HepG2 (cell line): Measurements from ENCODE around the gene PCGF3. TPM values are rescaled to one million over a fixed set of nuclear protein-coding genes. Genes with fewer than 3 reads are reported as not detected.

Experiments
- CAMTA2 ChIP-seq: sonication (generic); formaldehyde crosslinking; IDR thresholded peaks from 2 replicates; pipeline ENCODE4 v1.4.0; 2020; ENCODE audit warnings: mild to moderate bottlenecking, missing genetic modification reagents, borderline replicate concordance
- CTCF ChIP-seq: sonication (generic); formaldehyde crosslinking; IDR thresholded peaks from 2 replicates; pipeline ENCODE4 v1.5.0; 2020; ENCODE audit warnings: mild to moderate bottlenecking, missing genetic modification reagents, moderate library complexity
- FOXK1 ChIP-seq: sonication (generic); formaldehyde crosslinking; IDR thresholded peaks from 2 replicates; pipeline ENCODE4 v1.4.0; 2020; ENCODE audit warnings: low read depth, missing genetic modification reagents, borderline replicate concordance
- HNRNPK ChIP-seq: fragments of 200-400 bp; formaldehyde crosslinking; IDR thresholded peaks from 2 replicates; pipeline ENCODE4 v1.6.1; 2018; ENCODE audit warnings: low read length, low read depth, moderate library complexity, mild to moderate bottlenecking; ENCODE audit not compliant: poor library complexity, severe bottlenecking
- HNRNPLL ChIP-seq: fragments of 200-400 bp; formaldehyde crosslinking; IDR thresholded peaks from 2 replicates; pipeline ENCODE4 v1.6.1; 2017; ENCODE audit warnings: mild to moderate bottlenecking, low read depth, low read length; ENCODE audit not compliant: poor library complexity, severe bottlenecking
- IRF2 ChIP-seq: IDR thresholded peaks from 2 replicates; pipeline ENCODE4 v1.6.1; 2018; ENCODE audit warnings: missing genetic modification reagents, missing compliant biosample characterization
- KMT2B ChIP-seq: IDR thresholded peaks from 2 replicates; pipeline ENCODE4 v1.6.1; 2016; ENCODE audit warnings: missing genetic modification reagents, missing compliant biosample characterization
- MBD4 ChIP-seq: IDR thresholded peaks from 2 replicates; pipeline ENCODE4 v1.6.1; 2012; ENCODE audit warnings: low read length, inconsistent platforms, borderline replicate concordance
- MED1 ChIP-seq: sonication (generic); formaldehyde crosslinking; IDR thresholded peaks from 2 replicates; pipeline ENCODE4 v1.4.0; 2020; ENCODE audit warnings: missing genetic modification reagents
- MIER3 ChIP-seq: IDR thresholded peaks from 2 replicates; pipeline ENCODE4 v1.6.1; 2016; ENCODE audit warnings: missing compliant biosample characterization, borderline replicate concordance
- MXD1 ChIP-seq: sonication (generic); formaldehyde crosslinking; IDR thresholded peaks from 2 replicates; pipeline ENCODE4 v1.4.0; 2020; ENCODE audit warnings: mild to moderate bottlenecking, missing genetic modification reagents
- RXRA ChIP-seq: sonication (generic); formaldehyde crosslinking; IDR thresholded peaks from 2 replicates; pipeline ENCODE4 v1.5.1; 2020; ENCODE audit warnings: missing genetic modification reagents
- SMAD3 ChIP-seq: sonication (generic); formaldehyde crosslinking; IDR thresholded peaks from 2 replicates; pipeline ENCODE4 v1.4.0; 2020; ENCODE audit warnings: missing genetic modification reagents
- TEAD3 ChIP-seq: optimal IDR thresholded peaks from 2 replicates; pipeline ENCODE3; 2016; ENCODE audit warnings: borderline replicate concordance
- ZBTB26 ChIP-seq: IDR thresholded peaks from 2 replicates; pipeline ENCODE4 v1.6.1; 2016; ENCODE audit warnings: missing compliant biosample characterization, missing genetic modification reagents, borderline replicate concordance
- ZFP37 ChIP-seq: sonication (generic); formaldehyde crosslinking; IDR thresholded peaks from 2 replicates; pipeline ENCODE4 v1.4.0; 2020; ENCODE audit warnings: missing genetic modification reagents, borderline replicate concordance
- ZNF232 ChIP-seq: sonication (generic); formaldehyde crosslinking; IDR thresholded peaks from 2 replicates; pipeline ENCODE4 v1.4.0; 2020; ENCODE audit warnings: missing genetic modification reagents, borderline replicate concordance
- ZNF280B ChIP-seq: sonication (generic); formaldehyde crosslinking; IDR thresholded peaks from 2 replicates; pipeline ENCODE4 v1.5.0; 2020; ENCODE audit warnings: missing genetic modification reagents, mild to moderate bottlenecking, borderline replicate concordance
- ZNF687 ChIP-seq: sonication (generic); formaldehyde crosslinking; IDR thresholded peaks from 2 replicates; pipeline ENCODE4 v1.5.1; 2020; ENCODE audit warnings: mild to moderate bottlenecking, missing genetic modification reagents, moderate library complexity
- ZNF746 ChIP-seq: sonication (generic); formaldehyde crosslinking; IDR thresholded peaks from 2 replicates; pipeline ENCODE4 v1.8.0; 2022; ENCODE audit warnings: mild to moderate bottlenecking, missing genetic modification reagents
- ZNF83 ChIP-seq: sonication (generic); formaldehyde crosslinking; IDR thresholded peaks from 2 replicates; pipeline ENCODE4 v1.4.0; 2020; ENCODE audit warnings: missing genetic modification reagents, mild to moderate bottlenecking, borderline replicate concordance
- polyA plus RNA-seq, 8 experiments: library from polyadenylated mRNA; depleted of rRNA in 3 of 8; stranded (reverse) in 7 of 8; unstranded in 1 of 8; fragments of >200 nt; fragmentation: Illumina TruSeq in 4 of 8; extraction: Trizol in 4 of 8; gene quantifications; 2 replicates each; pipeline versions ENCODE4 v1.2.1 to v1.2.3, GENCODE V29; 2011 to 2016; ENCODE audit warnings: low read depth in 4 of 8, missing spikeins in 1 of 8, mixed read lengths in 1 of 8; ENCODE audit not compliant: insufficient read depth in 1 of 8
- total RNA-seq, 5 experiments: library from RNA; depleted of rRNA; stranded (reverse); fragments of >200 nt; fragmentation: Illumina TruSeq; extraction: Trizol; gene quantifications; 2 replicates each; pipeline ENCODE4 v1.2.3, GENCODE V29; 2016; ENCODE audit warnings: low read depth in 1 of 5

Gene PCGF3
- total and polyA plus RNA-seq, 2 of the 13 experiments (the other 11 are each of a cell fraction or from before 2014, with no cell fraction given), result 28.6 to 66.2 TPM

GRCh38 chr4:742742-743311 lies 37.2 kb downstream of the PCGF3 start (continued):
- TF ChIP-seq ZNF687 (CRISPR knock-in tag), result peak; percentile 58
- TF ChIP-seq ZFP37 (CRISPR knock-in tag), result no peak
- no peak for TF ChIP-seq ZNF280B
- no peak for TF ChIP-seq KMT2B
- 0 out of 2 replicates have a peak, but pooled peaks have one; percentile 25 for TF ChIP-seq ZNF232 (CRISPR knock-in tag)
- TF ChIP-seq ZBTB26 (CRISPR knock-in tag), result no peak
- no peak for TF ChIP-seq CAMTA2
- peak; percentile 22 for TF ChIP-seq HNRNPLL
- TF ChIP-seq CTCF (CRISPR knock-in tag), result peak; percentile 92
- no peak for TF ChIP-seq ZNF746 (CRISPR knock-in tag)
- TF ChIP-seq TEAD3 (CRISPR knock-in tag), result peak; percentile 88
- no peak for TF ChIP-seq MBD4
- no peak for TF ChIP-seq HNRNPK
- TF ChIP-seq ZNF83 (CRISPR knock-in tag), result no peak
- TF ChIP-seq FOXK1 (CRISPR knock-in tag), result no peak
- 0 out of 2 replicates have a peak, but pooled peaks have one; percentile 23 for TF ChIP-seq IRF2 (CRISPR knock-in tag)
- TF ChIP-seq MXD1 (CRISPR knock-in tag), result 0 out of 2 replicates have a peak, but pooled peaks have one; percentile 41
- TF ChIP-seq MED1 (CRISPR knock-in tag), result no peak
- no peak for TF ChIP-seq MIER3 (CRISPR knock-in tag)
- no peak for TF ChIP-seq SMAD3 (CRISPR knock-in tag)
- TF ChIP-seq RXRA, result peak; percentile 49; the same call in 1 of the 2 replicates
